ENCODE data around the gene FBXW10.
"Not testable (repeated sequence)": the region's sequence is repeated elsewhere in the genome, so short reads cannot be mapped to it uniquely, and the experiment has no call there.

Gene FBXW10

DNA sequence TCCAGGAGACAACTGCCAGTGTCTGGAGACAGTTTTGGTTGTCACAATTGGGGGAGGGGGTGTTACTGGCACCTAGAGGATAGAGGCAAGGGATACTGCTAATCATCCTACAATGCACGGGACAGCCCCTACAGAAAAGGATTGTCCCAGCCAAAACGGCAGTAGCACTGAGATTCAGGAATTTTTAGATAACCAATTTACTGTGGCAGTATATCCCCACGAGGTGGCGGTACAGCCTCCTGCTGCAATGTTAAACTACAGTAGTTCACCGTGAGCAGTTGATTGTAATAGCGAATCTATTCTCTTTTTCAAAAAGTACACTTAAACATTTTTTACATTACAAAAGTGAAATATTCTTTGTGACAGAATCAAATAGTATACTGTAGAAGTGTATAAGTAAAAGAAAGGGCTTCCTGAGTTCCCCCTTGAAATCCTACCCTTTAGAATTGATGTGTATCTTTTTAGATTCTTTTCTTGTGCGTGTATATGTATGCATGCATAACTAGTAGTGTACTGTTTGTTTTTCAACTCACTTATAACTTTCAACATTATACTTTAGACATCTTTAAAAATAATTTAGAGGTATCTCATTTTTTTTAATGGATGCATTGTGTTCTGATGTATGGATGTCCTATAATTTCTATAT, 31.4 kb upstream of the FBXW10 start:
- peak; percentile 57 for TF ChIP-seq CTCF (IDR thresholded peaks at IDR 0.05; ENCODE audit: borderline replicate concordance, extremely low read depth, low read length, poor library complexity, severe bottlenecking)
- not testable (repeated sequence) for H3K79me2 ChIP-seq (ENCODE audit: insufficient read depth, low read length); H3K27me3 ChIP-seq (ENCODE audit: insufficient read depth, low read length, poor library complexity); H2AFZ ChIP-seq (ENCODE audit: low read depth, low read length); H3K4me1 ChIP-seq (ENCODE audit: insufficient read depth, low read length); H3K9ac ChIP-seq (ENCODE audit: low read depth, low read length); H3K4me2 ChIP-seq (ENCODE audit: insufficient read depth, low read length); H3K9me3 ChIP-seq (ENCODE audit: insufficient read depth, low read length, severe bottlenecking); H4K20me1 ChIP-seq (ENCODE audit: insufficient read depth, low read length); H3K27ac ChIP-seq (ENCODE audit: low read length); H3K4me3 ChIP-seq (ENCODE audit: low read depth in 1 of 2, low read length in 2 of 2); H3K36me3 ChIP-seq (ENCODE audit: insufficient read depth, low read length)
- ATAC-seq (ENCODE audit: insufficient read depth, low read depth): peak; percentile 64; the same call in 2 of the 3 replicates
- DNase-seq: peak; percentile 61

DNA sequence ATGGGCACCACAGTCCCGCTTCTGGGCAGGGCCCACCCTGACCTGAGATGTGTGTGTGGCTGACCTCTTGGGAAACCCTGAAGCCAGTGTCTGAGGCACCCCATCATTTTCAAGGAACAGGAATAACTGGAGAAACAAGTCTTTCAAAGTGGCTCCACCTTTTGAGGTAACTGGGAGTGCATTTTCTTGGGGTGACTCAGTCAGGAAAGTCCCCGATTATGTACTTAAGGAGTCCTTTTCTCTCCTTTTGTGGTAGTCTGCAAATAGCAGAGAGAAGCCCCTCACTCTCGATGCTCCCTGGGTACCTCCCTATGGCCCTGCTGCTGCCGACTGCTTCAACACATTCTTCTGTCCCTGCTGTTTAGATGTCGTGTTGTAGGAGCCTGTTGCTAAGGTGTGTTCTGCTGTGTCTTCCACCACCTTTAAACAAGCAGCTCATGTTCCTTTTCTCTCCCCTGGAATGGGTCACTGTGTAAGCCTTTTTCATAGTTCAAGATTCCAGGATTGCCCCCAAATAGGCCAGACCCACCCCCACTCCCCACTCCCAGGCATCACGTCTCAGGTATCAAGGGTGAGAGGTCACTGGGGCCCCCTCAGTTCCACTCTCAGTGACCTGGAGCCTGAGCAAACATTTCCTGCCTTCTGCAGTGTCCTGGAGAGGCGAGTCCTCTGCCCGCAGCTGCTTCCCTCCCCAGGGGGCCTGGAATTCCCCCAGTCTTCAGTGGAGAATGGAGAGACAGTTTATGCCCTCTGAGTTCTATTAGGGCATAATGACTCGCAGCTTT, 25.0 kb upstream of the FBXW10 start:
- H3K27me3 ChIP-seq (ENCODE audit: insufficient read depth, low read length, poor library complexity); H3K9ac ChIP-seq (ENCODE audit: low read depth, low read length); H3K27ac ChIP-seq (ENCODE audit: low read length); H3K9me3 ChIP-seq (ENCODE audit: insufficient read depth, low read length, severe bottlenecking); ATAC-seq (ENCODE audit: insufficient read depth, low read depth); H3K4me3 ChIP-seq (ENCODE audit: low read depth in 1 of 2, low read length in 2 of 2); H4K20me1 ChIP-seq (ENCODE audit: insufficient read depth, low read length); H3K36me3 ChIP-seq (ENCODE audit: insufficient read depth, low read length); H2AFZ ChIP-seq (ENCODE audit: low read depth, low read length); DNase-seq; H3K4me2 ChIP-seq (ENCODE audit: insufficient read depth, low read length); H3K4me1 ChIP-seq (ENCODE audit: insufficient read depth, low read length); H3K79me2 ChIP-seq (ENCODE audit: insufficient read depth, low read length): not testable (repeated sequence)

- H3K9me3 ChIP-seq (ENCODE audit: insufficient read depth, low read length, severe bottlenecking); H3K9ac ChIP-seq (ENCODE audit: low read depth, low read length); H4K20me1 ChIP-seq (ENCODE audit: insufficient read depth, low read length); ATAC-seq (ENCODE audit: insufficient read depth, low read depth); H3K79me2 ChIP-seq (ENCODE audit: insufficient read depth, low read length); H2AFZ ChIP-seq (ENCODE audit: low read depth, low read length); H3K4me3 ChIP-seq (ENCODE audit: low read depth in 1 of 2, low read length in 2 of 2); H3K27ac ChIP-seq (ENCODE audit: low read length); H3K4me2 ChIP-seq (ENCODE audit: insufficient read depth, low read length); H3K27me3 ChIP-seq (ENCODE audit: insufficient read depth, low read length, poor library complexity); H3K4me1 ChIP-seq (ENCODE audit: insufficient read depth, low read length); H3K36me3 ChIP-seq (ENCODE audit: insufficient read depth, low read length); DNase-seq: not testable (repeated sequence)
Measured at GRCh38 chr17:18719428-18720110, 24.3 kb upstream of the FBXW10 start.

DNA sequence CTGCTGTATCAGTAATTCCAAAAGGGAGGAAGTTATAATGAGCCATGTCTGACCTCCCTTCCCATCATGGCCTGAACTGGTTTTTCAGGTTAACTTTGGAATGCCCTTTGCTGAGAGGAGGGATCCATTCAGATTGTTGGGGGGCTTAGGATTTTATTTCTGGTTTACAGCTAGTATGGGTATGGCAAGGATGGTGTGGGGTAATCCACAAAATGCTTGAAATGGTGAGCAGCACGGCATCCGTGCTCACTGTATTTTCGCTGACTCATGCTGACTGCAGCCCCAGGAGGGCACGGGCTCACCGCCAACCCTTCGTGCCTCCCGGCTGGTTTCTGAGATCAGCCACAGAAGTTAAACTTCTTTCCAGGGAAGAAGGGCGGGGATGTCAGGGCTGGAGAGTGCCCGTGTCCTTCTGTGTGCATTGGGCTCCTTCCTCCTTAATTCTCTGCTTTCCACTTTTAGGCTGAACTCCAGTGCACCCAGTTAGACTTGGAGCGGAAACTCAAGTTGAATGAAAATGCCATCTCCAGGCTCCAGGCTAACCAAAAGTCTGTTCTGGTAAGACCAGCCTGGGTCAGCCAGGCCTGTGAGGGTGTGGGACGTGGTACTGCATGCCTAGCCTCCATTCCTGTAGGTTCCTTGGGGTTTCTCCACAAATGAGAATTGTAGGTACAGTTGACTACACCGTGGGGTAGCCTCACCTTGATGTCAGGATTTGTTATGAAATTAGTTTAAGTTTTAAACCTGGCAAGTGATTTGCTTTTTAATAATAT, 21.9 kb upstream of the FBXW10 start:
- not testable (repeated sequence) for ATAC-seq (ENCODE audit: insufficient read depth, low read depth); H3K36me3 ChIP-seq (ENCODE audit: insufficient read depth, low read length); H3K79me2 ChIP-seq (ENCODE audit: insufficient read depth, low read length); H2AFZ ChIP-seq (ENCODE audit: low read depth, low read length); H3K27ac ChIP-seq (ENCODE audit: low read length); H3K4me3 ChIP-seq (ENCODE audit: low read depth in 1 of 2, low read length in 2 of 2); DNase-seq; H3K27me3 ChIP-seq (ENCODE audit: insufficient read depth, low read length, poor library complexity); H4K20me1 ChIP-seq (ENCODE audit: insufficient read depth, low read length); H3K4me1 ChIP-seq (ENCODE audit: insufficient read depth, low read length); H3K9me3 ChIP-seq (ENCODE audit: insufficient read depth, low read length, severe bottlenecking); H3K4me2 ChIP-seq (ENCODE audit: insufficient read depth, low read length); H3K9ac ChIP-seq (ENCODE audit: low read depth, low read length)

- H3K9me3 ChIP-seq (ENCODE audit: insufficient read depth, low read length, severe bottlenecking); H3K36me3 ChIP-seq (ENCODE audit: insufficient read depth, low read length); DNase-seq; H3K27ac ChIP-seq (ENCODE audit: low read length); H3K27me3 ChIP-seq (ENCODE audit: insufficient read depth, low read length, poor library complexity); ATAC-seq (ENCODE audit: insufficient read depth, low read depth); H3K4me3 ChIP-seq (ENCODE audit: low read depth in 1 of 2, low read length in 2 of 2); H3K9ac ChIP-seq (ENCODE audit: low read depth, low read length); H3K79me2 ChIP-seq (ENCODE audit: insufficient read depth, low read length); H4K20me1 ChIP-seq (ENCODE audit: insufficient read depth, low read length); H3K4me1 ChIP-seq (ENCODE audit: insufficient read depth, low read length); H3K4me2 ChIP-seq (ENCODE audit: insufficient read depth, low read length); H2AFZ ChIP-seq (ENCODE audit: low read depth, low read length): not testable (repeated sequence)
Measured at GRCh38 chr17:18722612-18723011, 21.2 kb upstream of the FBXW10 start.

- H4K20me1 ChIP-seq (ENCODE audit: insufficient read depth, low read length); H3K9me3 ChIP-seq (ENCODE audit: insufficient read depth, low read length, severe bottlenecking); H3K4me2 ChIP-seq (ENCODE audit: insufficient read depth, low read length); DNase-seq; H3K9ac ChIP-seq (ENCODE audit: low read depth, low read length); H3K27me3 ChIP-seq (ENCODE audit: insufficient read depth, low read length, poor library complexity); H3K4me3 ChIP-seq (ENCODE audit: low read depth in 1 of 2, low read length in 2 of 2); H3K27ac ChIP-seq (ENCODE audit: low read length); H2AFZ ChIP-seq (ENCODE audit: low read depth, low read length); H3K4me1 ChIP-seq (ENCODE audit: insufficient read depth, low read length); ATAC-seq (ENCODE audit: insufficient read depth, low read depth); H3K36me3 ChIP-seq (ENCODE audit: insufficient read depth, low read length); H3K79me2 ChIP-seq (ENCODE audit: insufficient read depth, low read length): not testable (repeated sequence)
Measured at GRCh38 chr17:18723509-18723908, 20.3 kb upstream of the FBXW10 start.

GRCh38 chr17:18732438-18732837, 11.4 kb upstream of the FBXW10 start:
- H3K4me1 ChIP-seq (ENCODE audit: insufficient read depth, low read length); H2AFZ ChIP-seq (ENCODE audit: low read depth, low read length); H3K9ac ChIP-seq (ENCODE audit: low read depth, low read length); H3K79me2 ChIP-seq (ENCODE audit: insufficient read depth, low read length); DNase-seq; ATAC-seq (ENCODE audit: insufficient read depth, low read depth); H3K27ac ChIP-seq (ENCODE audit: low read length); H3K36me3 ChIP-seq (ENCODE audit: insufficient read depth, low read length); H4K20me1 ChIP-seq (ENCODE audit: insufficient read depth, low read length); H3K4me3 ChIP-seq (ENCODE audit: low read depth in 1 of 2, low read length in 2 of 2); H3K9me3 ChIP-seq (ENCODE audit: insufficient read depth, low read length, severe bottlenecking); H3K4me2 ChIP-seq (ENCODE audit: insufficient read depth, low read length); H3K27me3 ChIP-seq (ENCODE audit: insufficient read depth, low read length, poor library complexity): not testable (repeated sequence)

Data from DND-41 (cell line).